Caco-2 (cell line): ENCODE data around the gene UBE2J1. TPM values are rescaled to one million over a fixed set of nuclear protein-coding genes. Genes with fewer than 3 reads are reported as not detected.

ENCODE experiments used
- BruUV-seq: library from RNA; stranded (reverse); fragments of 400-500 nt; replicated peaks from 2 replicates; lab custom pipeline; 2021; lab: Mats Ljungman, UMichigan
- CTCF ChIA-PET: fragments of 300-600 bp; sonication (Branson Sonifier 250); formaldehyde crosslinking; loops from one replicate; lab custom pipeline; 2022; ENCODE audit warnings: antibody characterized with exemption; lab: Charles Lee
- POLR2A ChIA-PET: fragments of 300-600 bp; sonication (Branson Sonifier 250); formaldehyde crosslinking; loops from one replicate; lab custom pipeline; 2022; ENCODE audit warnings: antibody characterized with exemption; lab: Charles Lee
- DNase-seq, 2 experiments: peaks; one replicate each; pipeline versions ENCODE4 v3.0.0 to v3.0.0-alpha.2; 2020 to 2022
- H3K27me3 ChIP-seq: replicated peaks from 2 replicates; pipeline ENCODE4 v1.6.0; 2011; ENCODE audit warnings: low read length; ENCODE audit not compliant: control insufficient read depth, insufficient read depth
- H3K36me3 ChIP-seq: 2 replicates; pipeline ENCODE4 v1.5.1; 2011; ENCODE audit warnings: low read length; ENCODE audit not compliant: control insufficient read depth, insufficient read depth
- H3K4me1 ChIP-seq: fragments of 250-450 bp; sonication (Bioruptor Pico); 2 replicates; pipeline ENCODE4 v1.5.1; 2020; ENCODE audit warnings: mild to moderate bottlenecking
- H3K4me3 ChIP-seq: 2 replicates; pipeline ENCODE4 v1.5.1; 2011; ENCODE audit warnings: low read depth, mild to moderate bottlenecking, control low read depth, low read length
- H3K9me3 ChIP-seq: fragments of 250-450 bp; sonication (Bioruptor Pico); 2 replicates; pipeline ENCODE4 v1.5.1; 2020; ENCODE audit warnings: mild to moderate bottlenecking, moderate library complexity
- H3K27ac Mint-ChIP-seq: one replicate; pipeline ENCODE4 v1.8.0; 2022; ENCODE audit warnings: mixed read lengths; ENCODE audit not compliant: unreplicated experiment
- H3K27me3 Mint-ChIP-seq: one replicate; pipeline ENCODE4 v1.8.0; 2022; ENCODE audit warnings: mixed read lengths; ENCODE audit not compliant: insufficient read depth, unreplicated experiment
- H3K36me3 Mint-ChIP-seq: one replicate; pipeline ENCODE4 v1.8.0; 2022; ENCODE audit warnings: mild to moderate bottlenecking, mixed read lengths; ENCODE audit not compliant: insufficient read depth, unreplicated experiment
- H3K4me1 Mint-ChIP-seq: one replicate; pipeline ENCODE4 v1.8.0; 2022; ENCODE audit warnings: low read depth, mixed read lengths; ENCODE audit not compliant: unreplicated experiment
- H3K4me3 Mint-ChIP-seq: one replicate; pipeline ENCODE4 v1.8.0; 2022; ENCODE audit warnings: mild to moderate bottlenecking, moderate library complexity, mixed read lengths; ENCODE audit not compliant: unreplicated experiment
- H3K9me3 Mint-ChIP-seq: one replicate; pipeline ENCODE4 v1.8.0; 2022; ENCODE audit warnings: mixed read lengths; ENCODE audit not compliant: unreplicated experiment
- intact Hi-C: fragments of 100-400 bp; cut with micrococcal nuclease; formaldehyde crosslinking; loops from one replicate; pipeline ENCODE4 v1.10.0; 2022; ENCODE audit not compliant: unreplicated experiment
- total RNA-seq: library from RNA; stranded (reverse); gene quantifications from 2 replicates; pipeline ENCODE4 v1.2.3, GENCODE V29; 2022
- TF ChIP-seq, protein P1 (sequence below), 2 experiments: fragments of 200-600 bp in 1 of 2; IDR thresholded peaks; 1 replicate in 1 of 2; 2 replicates in 1 of 2; pipeline versions ENCODE4 v1.5.1 to v1.8.0; 2011 to 2022; ENCODE audit warnings: antibody characterized with exemption in 1 of 2, control low read depth in 1 of 2, inconsistent platforms in 1 of 2, low read depth in 1 of 2, low read length in 1 of 2, mild to moderate bottlenecking in 1 of 2, moderate library complexity in 1 of 2; ENCODE audit not compliant: insufficient read depth in 1 of 2, severe bottlenecking in 1 of 2, unreplicated experiment in 1 of 2

UBE2J1 gene
- total RNA-seq, 1 experiment from 2014 or later = 23.5 TPM

DNA sequence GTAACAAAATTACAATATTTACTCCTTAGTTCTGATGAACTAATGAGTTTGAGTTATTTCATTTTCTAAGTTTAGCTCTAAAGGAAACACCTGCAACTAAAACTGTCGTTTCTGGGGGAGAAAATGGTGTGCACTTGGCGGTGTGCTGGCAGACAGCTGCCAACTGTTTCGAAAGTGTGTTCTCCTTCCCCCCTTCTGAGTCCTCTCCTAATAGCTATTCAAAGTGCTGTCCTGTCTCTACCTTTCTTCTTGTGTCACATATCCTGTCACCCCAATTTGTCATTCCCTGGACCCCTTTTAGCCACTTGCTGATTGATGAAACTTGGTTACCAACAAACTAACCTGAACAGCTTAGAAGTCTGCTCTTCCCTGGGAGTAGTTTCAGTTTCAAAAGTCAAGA is 4.9 kb upstream of the UBE2J1 start:
- no peaks in the 10 kb centered on the region for H3K9me3 ChIP-seq
- H3K4me3 ChIP-seq = no peak overlapping the region
- no TSS peak for BruUV-seq
- no peaks in the 10 kb centered on the region for H3K27me3 ChIP-seq
- TF ChIP-seq, protein P1, sequence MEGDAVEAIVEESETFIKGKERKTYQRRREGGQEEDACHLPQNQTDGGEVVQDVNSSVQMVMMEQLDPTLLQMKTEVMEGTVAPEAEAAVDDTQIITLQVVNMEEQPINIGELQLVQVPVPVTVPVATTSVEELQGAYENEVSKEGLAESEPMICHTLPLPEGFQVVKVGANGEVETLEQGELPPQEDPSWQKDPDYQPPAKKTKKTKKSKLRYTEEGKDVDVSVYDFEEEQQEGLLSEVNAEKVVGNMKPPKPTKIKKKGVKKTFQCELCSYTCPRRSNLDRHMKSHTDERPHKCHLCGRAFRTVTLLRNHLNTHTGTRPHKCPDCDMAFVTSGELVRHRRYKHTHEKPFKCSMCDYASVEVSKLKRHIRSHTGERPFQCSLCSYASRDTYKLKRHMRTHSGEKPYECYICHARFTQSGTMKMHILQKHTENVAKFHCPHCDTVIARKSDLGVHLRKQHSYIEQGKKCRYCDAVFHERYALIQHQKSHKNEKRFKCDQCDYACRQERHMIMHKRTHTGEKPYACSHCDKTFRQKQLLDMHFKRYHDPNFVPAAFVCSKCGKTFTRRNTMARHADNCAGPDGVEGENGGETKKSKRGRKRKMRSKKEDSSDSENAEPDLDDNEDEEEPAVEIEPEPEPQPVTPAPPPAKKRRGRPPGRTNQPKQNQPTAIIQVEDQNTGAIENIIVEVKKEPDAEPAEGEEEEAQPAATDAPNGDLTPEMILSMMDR (IDR thresholded peaks at IDR 0.05; ENCODE audit: insufficient read depth in 1 of 2, low read depth in 1 of 2, low read length in 1 of 2, severe bottlenecking in 1 of 2, unreplicated experiment in 1 of 2) = no peak
- H3K27me3 Mint-ChIP-seq = no peaks in the 10 kb centered on the region
- H3K36me3 ChIP-seq = no peaks in the 10 kb centered on the region
- H3K27ac Mint-ChIP-seq = no peak overlapping the region
- intact Hi-C loops = no loop called here
- no peak for DNase-seq
- ChIA-PET POLR2A (no interaction called here), CTCF (no interaction called here)
- 0 out of 2 replicates have a peak, but pooled peaks cover 3% of the 10 kb centered on the region for H3K4me1 ChIP-seq
- H3K9me3 Mint-ChIP-seq = no peaks in the 10 kb centered on the region
- no peak overlapping the region for H3K4me3 Mint-ChIP-seq
- H3K36me3 Mint-ChIP-seq = peaks cover 10% of the 10 kb centered on the region
- no peaks in the 10 kb centered on the region for H3K4me1 Mint-ChIP-seq

- Mint-ChIP-seq H3K36me3 (peaks cover 12% of the 10 kb centered on the region), H3K9me3 (no peaks in the 10 kb centered on the region), H3K27ac (no peak overlapping the region), H3K4me3 (no peak overlapping the region), H3K27me3 (no peaks in the 10 kb centered on the region), H3K4me1 (no peaks in the 10 kb centered on the region)
- Histone ChIP-seq H3K4me1 (0 out of 2 replicates have a peak, but pooled peaks cover 3% of the 10 kb centered on the region), H3K9me3 (no peaks in the 10 kb centered on the region), H3K36me3 (no peaks in the 10 kb centered on the region), H3K27me3 (no peaks in the 10 kb centered on the region), H3K4me3 (no peak overlapping the region)
- ChIA-PET CTCF (interaction anchor here (1.0 kb wide), 1 partner anchor 9 kb away, joined by 6 read pairs; no protein-coding TSS in a partner anchor), POLR2A (no interaction called here)
- no peak for DNase-seq
- BruUV-seq = no TSS peak
- TF ChIP-seq, protein P1 (IDR thresholded peaks at IDR 0.05; ENCODE audit: insufficient read depth in 1 of 2, low read depth in 1 of 2, low read length in 1 of 2, severe bottlenecking in 1 of 2, unreplicated experiment in 1 of 2) = no peak
- intact Hi-C loops = no loop called here
These were observed 4.2 kb upstream of the UBE2J1 start for GRCh38 chr6:89356642-89357170.

GRCh38 chr6:89355511-89356194 is 3.1 kb upstream of the UBE2J1 start:
- Histone ChIP-seq H3K4me1 (peaks cover 7% of the 10 kb centered on the region; the same call in 1 of the 2 replicates), H3K4me3 (no peak overlapping the region), H3K27me3 (no peaks in the 10 kb centered on the region), H3K9me3 (no peaks in the 10 kb centered on the region), H3K36me3 (no peaks in the 10 kb centered on the region)
- Mint-ChIP-seq H3K36me3 (peaks cover 12% of the 10 kb centered on the region), H3K27me3 (no peaks in the 10 kb centered on the region), H3K4me1 (peaks cover under 1% of the 10 kb centered on the region), H3K4me3 (no peak overlapping the region), H3K27ac (no peak overlapping the region), H3K9me3 (no peaks in the 10 kb centered on the region)
- TF ChIP-seq, protein P1 (IDR thresholded peaks at IDR 0.05; ENCODE audit: insufficient read depth in 1 of 2, low read depth in 1 of 2, low read length in 1 of 2, severe bottlenecking in 1 of 2, unreplicated experiment in 1 of 2) = no peak
- ChIA-PET POLR2A (no interaction called here), CTCF (interaction anchor here (1.0 kb wide), 1 partner anchor 8 kb away, joined by 6 read pairs; no protein-coding TSS in a partner anchor)
- intact Hi-C loops = no loop called here
- no peak for DNase-seq
- no TSS peak for BruUV-seq
